ENCODE data around the gene ELFN2.

Gene ELFN2

GRCh38 chr22:37456346-37456745, 29.1 kb upstream of the ELFN2 start:
- no peaks in the 10 kb centered on the region for H3K9me3 ChIP-seq (replicated peaks; ENCODE audit: insufficient read depth, low read length)
- no peak overlapping the region for H2AFZ ChIP-seq (ENCODE audit: low read length)
- no peaks in the 10 kb centered on the region for H3K36me3 ChIP-seq (replicated peaks; ENCODE audit: insufficient read depth, low read length)
- H3K4me3 ChIP-seq (ENCODE audit: low read length) = no peak overlapping the region
- no peaks in the 10 kb centered on the region for H3K4me1 ChIP-seq (ENCODE audit: low read length)
- no peaks in the 10 kb centered on the region for H3K9me2 ChIP-seq (replicated peaks; ENCODE audit: insufficient read depth, low read length)
- TF ChIP-seq EZH2 (optimal IDR thresholded peaks at IDR 0.05; ENCODE audit: low read depth, low read length) = no peak
- TF ChIP-seq EZH2phosphoT487 (IDR thresholded peaks at IDR 0.05; ENCODE audit: low read length) = no peak
- no peak for TF ChIP-seq CTCF (IDR thresholded peaks at IDR 0.05; ENCODE audit: low read length)
- H3F3A ChIP-seq (ENCODE audit: insufficient read depth, low read length) = no peaks in the 10 kb centered on the region
- DNase-seq = no peak
- H3K27ac ChIP-seq (ENCODE audit: low read length) = no peak overlapping the region
- H3K27me3 ChIP-seq (replicated peaks; ENCODE audit: insufficient read depth, low read length) = peaks cover 30% of the 10 kb centered on the region
- no peaks in the 10 kb centered on the region for H3K79me2 ChIP-seq (ENCODE audit: low read length)
- H4K20me1 ChIP-seq (ENCODE audit: insufficient read depth, low read length) = no peaks in the 10 kb centered on the region
- no peak overlapping the region for H3K4me2 ChIP-seq (ENCODE audit: low read depth, low read length)
- H3K9ac ChIP-seq (ENCODE audit: low read length) = no peak overlapping the region

GRCh38 chr22:37455896-37456295, 28.6 kb upstream of the ELFN2 start:
- no peak overlapping the region for H3K27ac ChIP-seq (ENCODE audit: low read length)

GRCh38 chr22:37454857-37455686, 27.8 kb upstream of the ELFN2 start:
- Histone ChIP-seq H3K4me2 (ENCODE audit: low read depth, low read length) (no peak overlapping the region), H3K36me3 (replicated peaks; ENCODE audit: insufficient read depth, low read length) (no peaks in the 10 kb centered on the region), H3K9me3 (replicated peaks; ENCODE audit: insufficient read depth, low read length) (no peaks in the 10 kb centered on the region), H3K9ac (ENCODE audit: low read length) (no peak overlapping the region), H3K79me2 (ENCODE audit: low read length) (no peaks in the 10 kb centered on the region), H3F3A (ENCODE audit: insufficient read depth, low read length) (no peaks in the 10 kb centered on the region), H3K4me1 (ENCODE audit: low read length) (no peaks in the 10 kb centered on the region), H2AFZ (ENCODE audit: low read length) (no peak overlapping the region), H3K4me3 (ENCODE audit: low read length) (no peak overlapping the region), H4K20me1 (ENCODE audit: insufficient read depth, low read length) (no peaks in the 10 kb centered on the region), H3K27ac (ENCODE audit: low read length) (no peak overlapping the region), H3K9me2 (replicated peaks; ENCODE audit: insufficient read depth, low read length) (no peaks in the 10 kb centered on the region), H3K27me3 (replicated peaks; ENCODE audit: insufficient read depth, low read length) (peaks cover 30% of the 10 kb centered on the region)
- TF ChIP-seq EZH2phosphoT487 (IDR thresholded peaks at IDR 0.05; ENCODE audit: low read length) (no peak), EZH2 (optimal IDR thresholded peaks at IDR 0.05; ENCODE audit: low read depth, low read length) (no peak), CTCF (IDR thresholded peaks at IDR 0.05; ENCODE audit: low read length) (no peak)
- no peak for DNase-seq

More at GRCh38 chr22:37455896-37456295, 28.6 kb upstream of the ELFN2 start:
- Histone ChIP-seq H3K4me2 (ENCODE audit: low read depth, low read length) (no peak overlapping the region), H3K36me3 (replicated peaks; ENCODE audit: insufficient read depth, low read length) (no peaks in the 10 kb centered on the region), H2AFZ (ENCODE audit: low read length) (no peak overlapping the region), H3K4me1 (ENCODE audit: low read length) (no peaks in the 10 kb centered on the region), H3K9ac (ENCODE audit: low read length) (no peak overlapping the region), H3K27me3 (replicated peaks; ENCODE audit: insufficient read depth, low read length) (peaks cover 30% of the 10 kb centered on the region), H4K20me1 (ENCODE audit: insufficient read depth, low read length) (no peaks in the 10 kb centered on the region), H3K4me3 (ENCODE audit: low read length) (no peak overlapping the region), H3F3A (ENCODE audit: insufficient read depth, low read length) (no peaks in the 10 kb centered on the region), H3K9me3 (replicated peaks; ENCODE audit: insufficient read depth, low read length) (no peaks in the 10 kb centered on the region), H3K79me2 (ENCODE audit: low read length) (no peaks in the 10 kb centered on the region), H3K9me2 (replicated peaks; ENCODE audit: insufficient read depth, low read length) (no peaks in the 10 kb centered on the region)
- no peak for DNase-seq
- TF ChIP-seq EZH2 (optimal IDR thresholded peaks at IDR 0.05; ENCODE audit: low read depth, low read length) (no peak), CTCF (IDR thresholded peaks at IDR 0.05; ENCODE audit: low read length) (no peak), EZH2phosphoT487 (IDR thresholded peaks at IDR 0.05; ENCODE audit: low read length) (no peak)

All from MM.1S (cell line).